ENCODE measurements around the gene F11R. TPM values are rescaled to one million over a fixed set of nuclear protein-coding genes. Genes with fewer than 3 reads are reported as not detected.
A peak's percentile ranks its signal among the peaks of the same experiment; 100 is the strongest.

The F11R gene
- total and polyA plus RNA-seq, 10 of the 15 experiments (the other 5 are each of a cell fraction or from before 2014, with no cell fraction given), result 15.3 to 80.9 (median 24.3) TPM

GRCh38 chr1:161038523-161039153, 17.7 kb upstream of the F11R start, which contains the start of gene TSTD1 (continued):
- TF ChIP-seq YBX1 (IDR thresholded peaks at IDR 0.05), result no peak
- no peak for TF ChIP-seq SMC3 (IDR thresholded peaks at IDR 0.05; ENCODE audit: borderline replicate concordance, low read length)
- no peak for TF ChIP-seq HDAC2 (IDR thresholded peaks at IDR 0.05)
- no peak for TF ChIP-seq CHD4 (IDR thresholded peaks at IDR 0.05)
- peak; percentile 91 for TF ChIP-seq POLR2AphosphoS2 (IDR thresholded peaks at IDR 0.05; ENCODE audit: low read depth, low read length)
- peak; percentile 65 for TF ChIP-seq LARP7 (IDR thresholded peaks at IDR 0.05)
- TF ChIP-seq ESRRA (IDR thresholded peaks at IDR 0.05; ENCODE audit: low read length), result no peak
- no peak for TF ChIP-seq BCL11A (IDR thresholded peaks at IDR 0.05; ENCODE audit: low read depth, low read length)
- no peak for TF ChIP-seq NFIC (IDR thresholded peaks at IDR 0.05; ENCODE audit: low read depth, low read length)
- TF ChIP-seq SUPT20H (IDR thresholded peaks at IDR 0.05; ENCODE audit: borderline replicate concordance, control insufficient read depth, low read depth, low read length), result no peak
- TF ChIP-seq ATF7 (IDR thresholded peaks at IDR 0.05; ENCODE audit: low read depth), result no peak
- TF ChIP-seq STAT3 (IDR thresholded peaks at IDR 0.05; ENCODE audit: low read depth, low read length), result no peak
- peak; percentile 8; the same call in 1 of the 2 replicates for TF ChIP-seq CREB1 (IDR thresholded peaks at IDR 0.05; ENCODE audit: low read depth)
- no peak for TF ChIP-seq MYB (IDR thresholded peaks at IDR 0.05; ENCODE audit: borderline replicate concordance, low read depth, low read length)
- no peak for TF ChIP-seq WRNIP1 (IDR thresholded peaks at IDR 0.05; ENCODE audit: borderline replicate concordance, low read depth, low read length)
- TF ChIP-seq ZNF687 (IDR thresholded peaks at IDR 0.05), result peak; percentile 80
- TF ChIP-seq CEBPB (IDR thresholded peaks at IDR 0.05; ENCODE audit: borderline replicate concordance in 1 of 2, low read depth in 2 of 2, low read length in 2 of 2), result no peak
- TF ChIP-seq, protein P1, sequence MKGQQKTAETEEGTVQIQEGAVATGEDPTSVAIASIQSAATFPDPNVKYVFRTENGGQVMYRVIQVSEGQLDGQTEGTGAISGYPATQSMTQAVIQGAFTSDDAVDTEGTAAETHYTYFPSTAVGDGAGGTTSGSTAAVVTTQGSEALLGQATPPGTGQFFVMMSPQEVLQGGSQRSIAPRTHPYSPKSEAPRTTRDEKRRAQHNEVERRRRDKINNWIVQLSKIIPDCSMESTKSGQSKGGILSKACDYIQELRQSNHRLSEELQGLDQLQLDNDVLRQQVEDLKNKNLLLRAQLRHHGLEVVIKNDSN (IDR thresholded peaks at IDR 0.05; ENCODE audit: borderline replicate concordance, extremely low read length, insufficient read depth, low read depth, low read length), result no peak
- peak; percentile 83 for TF ChIP-seq MXI1 (IDR thresholded peaks at IDR 0.05; ENCODE audit: low read depth, low read length)
- no peak for TF ChIP-seq BCLAF1 (IDR thresholded peaks at IDR 0.05)
- no peak for TF ChIP-seq IRF5 (IDR thresholded peaks at IDR 0.05; ENCODE audit: borderline replicate concordance)
- TF ChIP-seq RB1 (IDR thresholded peaks at IDR 0.05; ENCODE audit: borderline replicate concordance), result peak; percentile 89; the same call in 1 of the 2 replicates
- TF ChIP-seq SUZ12 (IDR thresholded peaks at IDR 0.05; ENCODE audit: unreplicated experiment), result no peak

All from GM12878 (cell line).